ENCODE results near the gene TMEM132D.

DNA sequence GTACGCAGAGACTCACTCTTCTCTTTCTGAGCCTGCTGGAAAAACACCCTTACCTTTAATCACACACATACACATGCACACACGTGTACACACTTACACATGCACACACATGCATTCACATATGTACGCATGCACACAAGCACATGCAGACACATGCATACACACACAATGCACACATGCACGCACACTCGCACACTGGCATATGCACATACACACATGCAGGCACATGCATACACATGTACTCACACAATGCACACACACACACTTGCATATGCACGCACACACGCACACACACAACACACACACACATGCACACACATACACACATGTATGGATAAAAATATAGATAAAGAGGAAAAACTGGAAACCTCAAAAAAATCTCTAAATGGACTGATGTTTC lies 801.6 kb downstream of the TMEM132D start:
- TF ChIP-seq RAD21 (IDR thresholded peaks at IDR 0.05) (no peak), JUND (IDR thresholded peaks at IDR 0.05) (no peak), SP1 (IDR thresholded peaks at IDR 0.05) (no peak), YY1 (IDR thresholded peaks at IDR 0.05) (no peak), HNF4G (IDR thresholded peaks at IDR 0.05) (no peak), TAF1 (conservative IDR thresholded peaks at IDR 0.05) (no peak), GABPA (IDR thresholded peaks at IDR 0.05 in 1 of 2, conservative IDR thresholded peaks at IDR 0.05 in 1 of 2) (no peak), RXRA (IDR thresholded peaks at IDR 0.05) (no peak)
- TF ChIP-seq, protein P1, sequence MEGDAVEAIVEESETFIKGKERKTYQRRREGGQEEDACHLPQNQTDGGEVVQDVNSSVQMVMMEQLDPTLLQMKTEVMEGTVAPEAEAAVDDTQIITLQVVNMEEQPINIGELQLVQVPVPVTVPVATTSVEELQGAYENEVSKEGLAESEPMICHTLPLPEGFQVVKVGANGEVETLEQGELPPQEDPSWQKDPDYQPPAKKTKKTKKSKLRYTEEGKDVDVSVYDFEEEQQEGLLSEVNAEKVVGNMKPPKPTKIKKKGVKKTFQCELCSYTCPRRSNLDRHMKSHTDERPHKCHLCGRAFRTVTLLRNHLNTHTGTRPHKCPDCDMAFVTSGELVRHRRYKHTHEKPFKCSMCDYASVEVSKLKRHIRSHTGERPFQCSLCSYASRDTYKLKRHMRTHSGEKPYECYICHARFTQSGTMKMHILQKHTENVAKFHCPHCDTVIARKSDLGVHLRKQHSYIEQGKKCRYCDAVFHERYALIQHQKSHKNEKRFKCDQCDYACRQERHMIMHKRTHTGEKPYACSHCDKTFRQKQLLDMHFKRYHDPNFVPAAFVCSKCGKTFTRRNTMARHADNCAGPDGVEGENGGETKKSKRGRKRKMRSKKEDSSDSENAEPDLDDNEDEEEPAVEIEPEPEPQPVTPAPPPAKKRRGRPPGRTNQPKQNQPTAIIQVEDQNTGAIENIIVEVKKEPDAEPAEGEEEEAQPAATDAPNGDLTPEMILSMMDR (IDR thresholded peaks at IDR 0.05; ENCODE audit: low read depth, low read length, missing input control) = no peak
- TF ChIP-seq, protein P2, sequence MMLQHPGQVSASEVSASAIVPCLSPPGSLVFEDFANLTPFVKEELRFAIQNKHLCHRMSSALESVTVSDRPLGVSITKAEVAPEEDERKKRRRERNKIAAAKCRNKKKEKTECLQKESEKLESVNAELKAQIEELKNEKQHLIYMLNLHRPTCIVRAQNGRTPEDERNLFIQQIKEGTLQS (IDR thresholded peaks at IDR 0.05) = no peak
- TF ChIP-seq, protein P3, sequence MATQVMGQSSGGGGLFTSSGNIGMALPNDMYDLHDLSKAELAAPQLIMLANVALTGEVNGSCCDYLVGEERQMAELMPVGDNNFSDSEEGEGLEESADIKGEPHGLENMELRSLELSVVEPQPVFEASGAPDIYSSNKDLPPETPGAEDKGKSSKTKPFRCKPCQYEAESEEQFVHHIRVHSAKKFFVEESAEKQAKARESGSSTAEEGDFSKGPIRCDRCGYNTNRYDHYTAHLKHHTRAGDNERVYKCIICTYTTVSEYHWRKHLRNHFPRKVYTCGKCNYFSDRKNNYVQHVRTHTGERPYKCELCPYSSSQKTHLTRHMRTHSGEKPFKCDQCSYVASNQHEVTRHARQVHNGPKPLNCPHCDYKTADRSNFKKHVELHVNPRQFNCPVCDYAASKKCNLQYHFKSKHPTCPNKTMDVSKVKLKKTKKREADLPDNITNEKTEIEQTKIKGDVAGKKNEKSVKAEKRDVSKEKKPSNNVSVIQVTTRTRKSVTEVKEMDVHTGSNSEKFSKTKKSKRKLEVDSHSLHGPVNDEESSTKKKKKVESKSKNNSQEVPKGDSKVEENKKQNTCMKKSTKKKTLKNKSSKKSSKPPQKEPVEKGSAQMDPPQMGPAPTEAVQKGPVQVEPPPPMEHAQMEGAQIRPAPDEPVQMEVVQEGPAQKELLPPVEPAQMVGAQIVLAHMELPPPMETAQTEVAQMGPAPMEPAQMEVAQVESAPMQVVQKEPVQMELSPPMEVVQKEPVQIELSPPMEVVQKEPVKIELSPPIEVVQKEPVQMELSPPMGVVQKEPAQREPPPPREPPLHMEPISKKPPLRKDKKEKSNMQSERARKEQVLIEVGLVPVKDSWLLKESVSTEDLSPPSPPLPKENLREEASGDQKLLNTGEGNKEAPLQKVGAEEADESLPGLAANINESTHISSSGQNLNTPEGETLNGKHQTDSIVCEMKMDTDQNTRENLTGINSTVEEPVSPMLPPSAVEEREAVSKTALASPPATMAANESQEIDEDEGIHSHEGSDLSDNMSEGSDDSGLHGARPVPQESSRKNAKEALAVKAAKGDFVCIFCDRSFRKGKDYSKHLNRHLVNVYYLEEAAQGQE (IDR thresholded peaks at IDR 0.05) = no peak
- TF ChIP-seq, protein P4, sequence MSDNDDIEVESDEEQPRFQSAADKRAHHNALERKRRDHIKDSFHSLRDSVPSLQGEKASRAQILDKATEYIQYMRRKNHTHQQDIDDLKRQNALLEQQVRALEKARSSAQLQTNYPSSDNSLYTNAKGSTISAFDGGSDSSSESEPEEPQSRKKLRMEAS (IDR thresholded peaks at IDR 0.05) = no peak

Data from liver (tissue), 3 donors.